ENCODE measurements around the gene ATP9A.

DNA sequence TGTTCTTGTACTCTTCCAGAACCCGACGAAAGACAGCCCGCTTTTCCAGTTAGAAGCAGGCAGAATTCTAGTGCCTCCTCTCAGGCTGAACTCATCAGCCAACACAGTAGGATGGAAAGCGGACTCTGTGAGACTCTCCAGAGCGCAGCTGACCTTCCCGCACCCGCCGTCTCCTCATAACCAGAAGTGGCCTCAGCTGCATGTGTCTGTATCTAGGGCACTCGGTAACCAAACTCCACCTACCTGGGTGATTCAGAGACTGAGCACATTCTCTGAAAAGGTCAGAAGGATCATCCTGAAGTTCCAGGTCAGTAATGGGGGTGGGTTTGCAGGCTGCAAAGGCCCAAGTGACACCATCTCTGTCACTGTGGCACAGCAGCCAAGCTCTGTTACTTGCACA lies 158.9 kb downstream of the ATP9A start:
- TF ChIP-seq SMC3 (IDR thresholded peaks at IDR 0.05; ENCODE audit: low read depth, low read length) (no peak), GABPA (IDR thresholded peaks at IDR 0.05; ENCODE audit: low read depth) (no peak), MXI1 (IDR thresholded peaks at IDR 0.05; ENCODE audit: low read depth, low read length) (no peak), ELF1 (IDR thresholded peaks at IDR 0.05) (no peak), POLR2AphosphoS5 (IDR thresholded peaks at IDR 0.05; ENCODE audit: low read depth, low read length) (no peak), ZBTB33 (IDR thresholded peaks at IDR 0.05; ENCODE audit: borderline replicate concordance, low read depth) (no peak), USF2 (IDR thresholded peaks at IDR 0.05; ENCODE audit: borderline replicate concordance, low read depth, low read length) (no peak), TEAD4 (IDR thresholded peaks at IDR 0.05; ENCODE audit: borderline replicate concordance, insufficient read depth) (no peak), FOSL2 (IDR thresholded peaks at IDR 0.05; ENCODE audit: borderline replicate concordance, low read depth) (no peak), EP300 (IDR thresholded peaks at IDR 0.05; ENCODE audit: borderline replicate concordance in 1 of 2, low read depth in 1 of 2, low read length in 1 of 2) (no peak), RCOR1 (IDR thresholded peaks at IDR 0.05; ENCODE audit: low read length) (no peak), MEF2A (IDR thresholded peaks at IDR 0.05; ENCODE audit: borderline replicate concordance, low read depth) (no peak)
- TF ChIP-seq, protein P1, sequence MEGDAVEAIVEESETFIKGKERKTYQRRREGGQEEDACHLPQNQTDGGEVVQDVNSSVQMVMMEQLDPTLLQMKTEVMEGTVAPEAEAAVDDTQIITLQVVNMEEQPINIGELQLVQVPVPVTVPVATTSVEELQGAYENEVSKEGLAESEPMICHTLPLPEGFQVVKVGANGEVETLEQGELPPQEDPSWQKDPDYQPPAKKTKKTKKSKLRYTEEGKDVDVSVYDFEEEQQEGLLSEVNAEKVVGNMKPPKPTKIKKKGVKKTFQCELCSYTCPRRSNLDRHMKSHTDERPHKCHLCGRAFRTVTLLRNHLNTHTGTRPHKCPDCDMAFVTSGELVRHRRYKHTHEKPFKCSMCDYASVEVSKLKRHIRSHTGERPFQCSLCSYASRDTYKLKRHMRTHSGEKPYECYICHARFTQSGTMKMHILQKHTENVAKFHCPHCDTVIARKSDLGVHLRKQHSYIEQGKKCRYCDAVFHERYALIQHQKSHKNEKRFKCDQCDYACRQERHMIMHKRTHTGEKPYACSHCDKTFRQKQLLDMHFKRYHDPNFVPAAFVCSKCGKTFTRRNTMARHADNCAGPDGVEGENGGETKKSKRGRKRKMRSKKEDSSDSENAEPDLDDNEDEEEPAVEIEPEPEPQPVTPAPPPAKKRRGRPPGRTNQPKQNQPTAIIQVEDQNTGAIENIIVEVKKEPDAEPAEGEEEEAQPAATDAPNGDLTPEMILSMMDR (IDR thresholded peaks at IDR 0.05), result no peak
- TF ChIP-seq, protein P2, sequence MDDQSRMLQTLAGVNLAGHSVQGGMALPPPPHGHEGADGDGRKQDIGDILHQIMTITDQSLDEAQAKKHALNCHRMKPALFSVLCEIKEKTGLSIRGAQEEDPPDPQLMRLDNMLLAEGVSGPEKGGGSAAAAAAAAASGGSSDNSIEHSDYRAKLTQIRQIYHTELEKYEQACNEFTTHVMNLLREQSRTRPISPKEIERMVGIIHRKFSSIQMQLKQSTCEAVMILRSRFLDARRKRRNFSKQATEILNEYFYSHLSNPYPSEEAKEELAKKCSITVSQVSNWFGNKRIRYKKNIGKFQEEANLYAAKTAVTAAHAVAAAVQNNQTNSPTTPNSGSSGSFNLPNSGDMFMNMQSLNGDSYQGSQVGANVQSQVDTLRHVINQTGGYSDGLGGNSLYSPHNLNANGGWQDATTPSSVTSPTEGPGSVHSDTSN (IDR thresholded peaks at IDR 0.05), result no peak
